Urinary bladder (tissue), 4 donors: ENCODE data around the gene TDRD5. TPM values are rescaled to one million over a fixed set of nuclear protein-coding genes. Genes with fewer than 3 reads are reported as not detected.

Experiments used
- DNase-seq: peaks from one replicate; pipeline ENCODE4 v3.0.0-alpha.2; 2015; ENCODE audit errors: extremely low spot score
- H3K27ac ChIP-seq: one replicate; pipeline ENCODE4 v1.5.1; 2013; ENCODE audit warnings: low read depth, mild to moderate bottlenecking, moderate library complexity
- H3K36me3 ChIP-seq: one replicate; pipeline ENCODE4 v1.6.1; 2013; ENCODE audit warnings: mild to moderate bottlenecking, moderate library complexity; ENCODE audit not compliant: insufficient read depth
- H3K4me1 ChIP-seq: one replicate; pipeline ENCODE4 v1.6.1; 2013; ENCODE audit warnings: mild to moderate bottlenecking, moderate library complexity; ENCODE audit not compliant: insufficient read depth
- H3K4me3 ChIP-seq: one replicate; pipeline ENCODE4 v1.5.1; 2013; ENCODE audit warnings: low read depth, low read length
- WGBS: extraction: QIAGEN DNeasy Blood & Tissue Kit; methylation state at CpG from one replicate; pipeline ENCODE4 v1.1.7; 2013; 5-methylcytosine and 5-hydroxymethylcytosine counted together
- polyA plus RNA-seq: library from polyadenylated mRNA; stranded (reverse); fragments of 200-250 nt; gene quantifications from one replicate; pipeline ENCODE4 v1.2.3, GENCODE V29; 2013
- total RNA-seq: library from RNA; depleted of rRNA; stranded (reverse); fragments of >200 nt; gene quantifications from one replicate; pipeline ENCODE4 v1.2.3, GENCODE V29; 2014
- donor health status: healthy with polysubstance abuse.
- donor health status: healthy.

The TDRD5 gene, protein sequence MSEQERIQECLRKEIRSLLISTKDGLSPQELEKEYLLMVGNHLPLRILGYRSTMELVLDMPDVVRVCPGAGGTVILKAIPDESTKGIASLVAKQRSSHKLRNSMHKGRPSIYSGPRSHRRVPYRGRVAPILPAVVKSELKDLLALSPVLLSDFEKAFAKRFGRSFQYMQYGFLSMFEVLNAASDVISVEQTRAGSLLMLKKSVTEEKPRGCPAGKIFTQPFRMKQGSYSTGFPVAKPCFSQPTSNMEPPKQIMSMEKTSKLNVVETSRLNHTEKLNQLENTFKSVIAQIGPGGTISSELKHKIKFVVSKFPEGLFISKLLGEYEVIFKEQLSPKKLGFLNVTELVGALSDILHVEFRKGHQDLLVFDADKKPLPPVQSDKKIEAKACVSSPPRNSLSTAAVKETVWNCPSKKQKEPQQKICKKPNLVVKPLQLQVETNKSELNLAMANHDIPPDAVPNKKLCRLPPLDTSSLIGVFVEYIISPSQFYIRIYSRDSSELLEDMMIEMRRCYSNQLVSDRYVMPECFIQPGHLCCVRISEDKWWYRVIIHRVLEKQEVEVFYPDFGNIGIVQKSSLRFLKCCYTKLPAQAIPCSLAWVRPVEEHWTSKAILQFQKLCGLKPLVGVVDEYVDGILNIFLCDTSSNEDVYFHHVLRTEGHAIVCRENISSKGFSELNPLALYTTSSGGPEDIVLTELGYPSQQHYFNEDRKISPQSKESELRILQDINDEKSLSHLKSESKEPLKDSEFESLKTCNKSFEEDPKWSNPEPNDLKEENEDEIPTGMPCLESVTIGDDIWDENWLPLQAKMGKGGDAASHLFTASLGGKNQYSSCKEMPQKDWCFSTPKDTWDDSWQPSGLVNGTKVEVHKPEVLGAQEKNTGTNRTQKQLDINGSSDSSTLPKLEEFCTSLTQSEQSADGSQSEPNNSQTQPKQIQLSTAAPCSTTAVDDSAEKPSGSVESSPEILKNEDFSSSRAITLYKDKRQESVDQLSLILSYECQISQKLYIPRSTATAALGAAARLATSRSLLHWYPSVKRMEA
- 1.1 TPM for total RNA-seq
- 0.13 TPM for polyA plus RNA-seq

- H3K27ac ChIP-seq, result no peak within 1 kb of the TSS
- H3K4me1 ChIP-seq, result no peaks in the 10 kb centered on the region
- H3K36me3 ChIP-seq, result no peaks in the 10 kb centered on the region
- DNase-seq, result no peak
- 13% methylated on average over 75 of the region's 75 CpGs for WGBS
- H3K4me3 ChIP-seq, result no peak within 1 kb of the TSS
Observed at GRCh38 chr1:179591592-179592580, at the start of gene TDRD5. TSS of gene TDRD5 (plus strand) at chr1:179591832. CDS start at chr1:179592616, 784 bp downstream.

GRCh38 chr1:179545321-179545720, 46.3 kb upstream of the TDRD5 start:
- WGBS, result 22% methylated on average over 3 of the region's 3 CpGs
- Histone ChIP-seq H3K4me1 (no peaks in the 10 kb centered on the region), H3K36me3 (no peaks in the 10 kb centered on the region), H3K27ac (no peak overlapping the region), H3K4me3 (no peak overlapping the region)
- DNase-seq, result no peak

GRCh38 chr1:179547021-179547535, 44.6 kb upstream of the TDRD5 start:
- H3K4me1 ChIP-seq, result no peaks in the 10 kb centered on the region
- 68% methylated on average over 2 of the region's 2 CpGs for WGBS
- DNase-seq, result no peak
- no peaks in the 10 kb centered on the region for H3K36me3 ChIP-seq
- no peak overlapping the region for H3K4me3 ChIP-seq
- H3K27ac ChIP-seq, result no peak overlapping the region

DNA sequence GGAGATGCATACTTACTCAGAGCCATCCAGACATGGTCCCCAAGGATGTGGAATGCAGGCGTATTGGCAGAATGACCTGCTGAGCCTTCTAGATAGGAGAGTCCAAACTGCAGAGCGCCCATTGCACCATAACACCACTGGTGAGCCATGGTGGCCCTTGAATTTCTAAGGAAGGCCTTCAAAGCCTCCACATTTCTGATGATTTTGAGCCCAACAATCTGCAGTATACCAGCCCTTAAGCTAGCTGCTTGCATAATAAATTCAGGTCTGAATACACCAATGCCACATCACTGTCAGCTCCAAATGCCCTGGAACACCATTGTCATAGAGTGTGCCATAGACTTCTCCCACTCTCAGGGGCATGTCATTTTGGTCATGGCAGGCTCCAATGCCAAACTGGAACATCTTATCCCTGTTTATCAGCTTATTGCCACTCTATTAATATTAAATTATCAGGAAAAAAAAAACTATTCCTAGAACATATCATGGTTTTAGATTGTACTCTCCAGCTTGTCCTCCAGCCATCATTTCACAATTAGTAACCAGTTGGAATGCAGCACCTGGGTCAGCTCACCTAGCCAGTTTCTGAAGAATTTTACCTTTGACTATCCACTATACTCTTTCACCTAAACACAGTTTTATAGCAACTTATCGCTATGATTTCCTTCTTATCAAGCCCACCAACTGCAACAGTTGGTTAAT, 42.8 kb upstream of the TDRD5 start:
- no peak overlapping the region for H3K27ac ChIP-seq
- no peaks in the 10 kb centered on the region for H3K36me3 ChIP-seq
- no peaks in the 10 kb centered on the region for H3K4me1 ChIP-seq
- H3K4me3 ChIP-seq, result no peak overlapping the region
- no peak for DNase-seq
- 60% methylated on average over 3 of the region's 3 CpGs for WGBS

DNA sequence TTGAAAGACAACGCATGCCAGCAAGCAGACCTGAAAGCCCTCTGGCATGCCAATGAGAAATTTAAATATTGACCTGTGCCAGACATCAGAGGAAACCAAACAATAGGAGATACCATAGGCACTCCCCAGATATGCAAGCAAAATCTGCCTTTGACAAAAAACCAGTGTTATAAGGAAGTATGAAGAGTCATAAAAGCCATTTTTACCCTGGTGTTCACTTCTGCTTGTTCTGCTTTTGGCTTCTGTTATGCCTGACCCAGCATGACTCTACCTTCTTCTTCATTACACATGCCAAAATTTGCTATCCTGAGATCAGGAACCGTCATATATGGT, 42.3 kb upstream of the TDRD5 start:
- no peak for DNase-seq
- Histone ChIP-seq H3K36me3 (no peaks in the 10 kb centered on the region), H3K27ac (no peak overlapping the region), H3K4me3 (no peak overlapping the region), H3K4me1 (no peaks in the 10 kb centered on the region)
- 79% methylated on average over 2 of the region's 2 CpGs for WGBS

DNA sequence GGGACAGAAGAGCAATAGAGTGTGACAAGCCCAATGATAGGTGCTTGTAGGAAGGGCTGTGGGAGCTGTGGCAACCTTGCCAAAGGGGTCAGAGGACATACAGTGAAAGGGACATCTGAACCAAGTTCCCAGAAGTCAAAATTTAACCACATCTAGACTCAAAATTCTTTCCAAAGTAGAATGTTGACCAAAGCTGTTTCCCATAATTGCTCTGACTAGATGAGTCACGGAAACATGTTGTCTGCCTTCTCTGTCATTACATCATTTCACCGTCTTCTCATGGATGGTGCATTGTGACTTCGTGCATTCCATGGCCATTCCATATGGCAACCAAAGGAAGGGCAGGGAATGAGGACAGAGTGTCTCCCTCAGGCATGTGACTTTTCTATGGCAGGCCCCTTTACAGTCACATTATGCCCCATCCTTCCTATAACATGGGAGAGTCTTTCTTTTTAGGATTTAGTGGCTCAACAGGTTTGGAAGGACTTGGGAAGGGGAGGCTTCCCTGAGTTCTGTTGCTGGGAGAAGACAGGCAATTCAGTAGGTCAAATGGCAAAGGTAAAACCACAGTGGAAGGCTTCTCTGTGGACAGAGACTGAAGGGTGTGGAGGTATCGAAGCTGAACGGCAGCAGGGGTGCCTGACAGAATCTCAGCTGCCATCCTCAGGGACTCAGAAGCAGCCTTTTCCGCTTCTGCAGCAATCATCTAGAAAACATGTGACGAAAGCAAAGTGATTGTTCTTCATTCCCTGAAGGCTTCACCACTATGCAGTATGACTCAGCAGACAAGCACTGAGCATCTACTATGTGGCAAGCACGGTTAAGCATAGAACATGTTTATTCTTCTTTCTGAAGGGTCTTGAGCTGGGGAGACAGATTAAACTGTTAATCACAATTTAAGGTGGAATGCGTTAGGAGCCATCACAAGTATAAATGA, 40.6 kb upstream of the TDRD5 start:
- Histone ChIP-seq H3K27ac (no peak overlapping the region), H3K4me1 (no peaks in the 10 kb centered on the region), H3K36me3 (no peaks in the 10 kb centered on the region), H3K4me3 (no peak overlapping the region)
- DNase-seq, result no peak
- WGBS, result 59% methylated on average over 9 of the region's 9 CpGs

GRCh38 chr1:179554427-179554826, 37.2 kb upstream of the TDRD5 start:
- Histone ChIP-seq H3K4me3 (no peak overlapping the region), H3K4me1 (no peaks in the 10 kb centered on the region), H3K27ac (no peak overlapping the region), H3K36me3 (no peaks in the 10 kb centered on the region)
- no peak for DNase-seq

- DNase-seq, result no peak
- Histone ChIP-seq H3K36me3 (no peaks in the 10 kb centered on the region), H3K27ac (no peak overlapping the region), H3K4me3 (no peak overlapping the region), H3K4me1 (no peaks in the 10 kb centered on the region)
- 89% methylated on average over 1 of the region's 1 CpG for WGBS
Observed at GRCh38 chr1:179558078-179558477, 33.6 kb upstream of the TDRD5 start.

DNA sequence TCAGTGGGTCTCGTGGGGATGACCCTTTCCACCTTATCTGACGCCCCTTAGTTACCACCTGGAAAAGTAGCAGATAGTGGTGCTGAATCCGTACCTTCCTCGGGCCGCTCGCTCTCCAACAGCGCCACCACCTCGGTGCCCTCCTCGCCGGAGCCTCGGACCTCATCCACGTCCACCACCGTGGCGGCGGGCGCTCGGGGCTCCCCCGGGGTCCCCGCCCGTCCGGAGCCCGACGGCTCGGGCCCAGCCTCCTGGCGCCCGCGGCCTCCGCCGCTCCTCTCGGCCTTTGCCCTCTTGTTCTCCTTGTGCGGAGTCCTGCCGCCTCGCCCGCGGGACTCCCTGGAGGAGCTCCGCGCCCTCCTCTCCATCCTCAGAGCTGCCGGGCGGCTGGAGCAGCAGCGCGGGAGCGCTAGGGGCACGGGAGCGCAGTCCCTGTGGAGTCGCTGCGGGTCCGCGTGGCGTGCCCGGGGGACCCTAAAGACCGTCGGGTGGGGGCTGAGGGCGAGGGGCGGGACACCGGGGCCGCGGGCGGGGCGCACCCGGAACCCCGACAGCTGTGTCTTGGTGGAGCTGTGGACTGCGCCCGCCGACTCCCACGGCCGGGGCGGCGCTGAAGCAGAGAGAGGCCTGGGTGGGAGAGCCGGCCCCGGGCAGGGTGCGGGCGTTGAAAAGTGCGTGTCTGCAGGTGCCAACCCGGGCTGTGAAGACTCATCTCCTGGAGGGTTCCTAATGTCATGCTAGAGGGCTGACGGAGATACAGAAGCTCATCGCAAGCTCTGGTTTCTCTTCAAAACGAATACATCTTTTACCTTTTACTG, 15.9 kb upstream of the TDRD5 start, which contains the start of gene NPHS2:
NPHS2 (minus strand) TSS at position 452 of the 818 bp plus-strand sequence; CDS start at position 368, 84 bp downstream.
- 3% methylated on average over 77 of the region's 77 CpGs for WGBS
- Histone ChIP-seq H3K27ac (no peak within 1 kb of the TSS), H3K4me1 (no peaks in the 10 kb centered on the region), H3K4me3 (peak within 1 kb of the TSS; percentile 3), H3K36me3 (no peaks in the 10 kb centered on the region)
- no peak for DNase-seq

GRCh38 chr1:179576509-179576908, 15.1 kb upstream of the TDRD5 start:
- Histone ChIP-seq H3K4me1 (no peaks in the 10 kb centered on the region), H3K27ac (no peak overlapping the region), H3K4me3 (no peak overlapping the region), H3K36me3 (no peaks in the 10 kb centered on the region)
- 17% methylated on average over 5 of the region's 5 CpGs for WGBS
- no peak for DNase-seq

GRCh38 chr1:179583771-179584320, 7.8 kb upstream of the TDRD5 start:
- Histone ChIP-seq H3K27ac (no peak overlapping the region), H3K36me3 (no peaks in the 10 kb centered on the region), H3K4me1 (peaks cover 3% of the 10 kb centered on the region), H3K4me3 (no peak overlapping the region)
- DNase-seq, result no peak
- WGBS, result 81% methylated on average over 5 of the region's 5 CpGs
